Erythroblast (primary cell): ENCODE measurements around the gene TUBA3C.

ENCODE experiments used
- GATA1 ChIP-seq: IDR thresholded peaks from 2 replicates; pipeline ENCODE4 v1.6.1; 2011; ENCODE audit warnings: low read depth, mild to moderate bottlenecking, control low read depth, low read length, moderate library complexity
- POLR2A ChIP-seq: IDR thresholded peaks from 2 replicates; pipeline ENCODE4 v1.6.1; 2011; ENCODE audit warnings: mild to moderate bottlenecking, low read length

GRCh38 chr13:19185086-19185864, 3.7 kb upstream of the TUBA3C start:
- TF ChIP-seq POLR2A (no peak), GATA1 (no peak)
